Prostate gland (tissue), 2 donors: ENCODE data around the gene KCTD21.

ENCODE experiments used
- CTCF ChIP-seq, 4 experiments: fragments of 200-600 bp in 2 of 4; fragments of 450-650 bp in 2 of 4; sonication (generic) in 2 of 4; IDR thresholded peaks; 1 replicate in 3 of 4; 2 replicates in 1 of 4; pipeline ENCODE4 v1.5.1; 2016 to 2019; ENCODE audit warnings: antibody characterized with exemption in 4 of 4, mild to moderate bottlenecking in 2 of 4, moderate library complexity in 2 of 4
- POLR2A ChIP-seq: fragments of 450-650 bp; IDR thresholded peaks from one replicate; pipeline ENCODE4 v1.6.1; 2016; ENCODE audit warnings: antibody characterized with exemption, mild to moderate bottlenecking

GRCh38 chr11:78216021-78216420 lies 27.6 kb upstream of the KCTD21 start:
- no peak for TF ChIP-seq CTCF (IDR thresholded peaks at IDR 0.05)
- no peak for TF ChIP-seq POLR2A
